HG03521 (cell line): ENCODE results near the gene SDR39U1.
A peak's percentile ranks its signal among the peaks of the same experiment; 100 is the strongest.
"Not testable (repeated sequence)": the region's sequence is repeated elsewhere in the genome, so short reads cannot be mapped to it uniquely, and the experiment has no call there.

Source experiments
- ATAC-seq: cut with Tn5 transposase; IDR thresholded peaks from one replicate; pipeline ENCODE4 v1.9.1; 2021; ENCODE audit warnings: mild to moderate bottlenecking, moderate library complexity; ENCODE audit not compliant: unreplicated experiment

The SDR39U1 gene, protein sequence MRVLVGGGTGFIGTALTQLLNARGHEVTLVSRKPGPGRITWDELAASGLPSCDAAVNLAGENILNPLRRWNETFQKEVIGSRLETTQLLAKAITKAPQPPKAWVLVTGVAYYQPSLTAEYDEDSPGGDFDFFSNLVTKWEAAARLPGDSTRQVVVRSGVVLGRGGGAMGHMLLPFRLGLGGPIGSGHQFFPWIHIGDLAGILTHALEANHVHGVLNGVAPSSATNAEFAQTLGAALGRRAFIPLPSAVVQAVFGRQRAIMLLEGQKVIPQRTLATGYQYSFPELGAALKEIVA

DNA sequence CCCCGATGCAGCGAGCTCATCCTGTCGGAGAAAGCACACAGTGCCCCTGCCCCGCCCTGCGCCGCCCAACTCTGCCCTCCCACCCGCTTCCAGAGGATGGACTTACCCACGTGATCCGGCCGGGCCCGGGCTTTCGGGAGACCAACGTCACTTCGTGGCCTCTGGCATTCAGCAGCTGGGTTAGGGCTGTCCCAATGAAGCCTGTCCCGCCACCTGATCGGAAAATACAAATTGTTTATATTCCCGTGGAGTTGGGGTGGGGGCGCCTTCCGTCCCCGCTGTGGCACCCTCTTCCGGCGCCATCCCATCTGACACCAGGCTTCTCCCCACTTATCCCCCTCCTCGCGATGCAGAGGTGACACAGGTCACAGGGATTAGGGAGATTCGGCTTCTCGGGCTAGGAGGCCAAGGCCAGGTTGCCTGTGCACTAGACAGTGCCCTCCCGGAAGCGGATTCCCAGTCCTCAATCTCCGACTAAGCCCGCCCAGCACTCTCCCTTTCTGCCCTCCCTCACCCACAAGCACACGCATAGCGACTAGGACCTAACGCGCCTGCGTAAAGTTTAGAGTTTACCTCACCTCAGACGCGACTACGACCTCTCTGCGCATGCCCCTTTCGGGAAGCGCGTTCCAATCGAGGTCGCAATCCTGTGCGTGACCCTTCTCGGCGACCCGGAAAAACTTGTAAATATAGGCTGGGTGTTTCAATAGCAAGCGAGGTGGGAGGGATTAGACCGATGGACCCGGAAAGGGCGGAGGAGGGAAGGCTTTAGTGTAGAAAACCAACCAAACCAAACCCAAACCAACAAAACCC lies at the start of gene SDR39U1:
Gene SDR39U1 (minus strand): TSS at position 537 of the 813 bp plus-strand sequence. CDS start 7 bp downstream, at position 530.
- ATAC-seq, result peak; percentile 89

DNA sequence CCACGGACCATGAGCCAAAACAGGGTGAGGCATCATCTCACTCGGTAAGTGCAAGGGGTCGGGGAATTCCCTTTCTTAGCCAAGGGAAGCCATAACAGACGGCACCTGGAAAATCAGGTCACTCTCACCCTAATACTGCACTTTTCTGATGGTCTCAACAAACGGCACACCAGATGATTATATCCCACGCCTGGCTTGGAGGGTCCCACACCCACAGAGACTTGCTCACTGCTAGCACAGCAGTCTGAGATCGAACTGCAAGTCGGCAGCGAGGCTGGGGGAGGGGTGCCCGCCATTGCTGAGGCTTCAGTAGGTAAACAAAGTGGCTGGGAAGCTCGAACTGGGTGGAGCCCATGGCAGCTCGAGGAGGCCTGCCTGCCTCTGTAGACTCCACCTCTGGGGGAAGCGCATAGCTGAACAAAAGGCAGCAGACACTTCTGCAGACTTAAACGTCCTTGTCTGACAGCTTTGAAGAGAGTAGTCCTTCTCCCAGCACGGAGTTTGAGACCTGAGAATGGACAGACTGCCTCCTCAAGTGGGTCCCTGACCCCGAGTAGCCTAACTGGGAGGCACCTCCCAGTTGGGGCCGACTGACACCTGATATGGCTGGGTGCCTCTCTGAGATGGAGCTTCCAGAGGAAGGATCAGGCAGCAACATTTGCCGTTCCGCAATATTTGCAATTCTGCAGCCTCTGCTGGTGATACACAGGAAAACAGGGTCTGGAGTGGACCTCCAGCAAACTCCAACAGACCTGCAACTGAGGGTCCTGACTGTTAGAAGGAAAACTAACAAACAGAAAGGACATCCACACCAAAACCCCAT lies 49.2 kb upstream of the SDR39U1 start:
- ATAC-seq, result not testable (repeated sequence)

DNA sequence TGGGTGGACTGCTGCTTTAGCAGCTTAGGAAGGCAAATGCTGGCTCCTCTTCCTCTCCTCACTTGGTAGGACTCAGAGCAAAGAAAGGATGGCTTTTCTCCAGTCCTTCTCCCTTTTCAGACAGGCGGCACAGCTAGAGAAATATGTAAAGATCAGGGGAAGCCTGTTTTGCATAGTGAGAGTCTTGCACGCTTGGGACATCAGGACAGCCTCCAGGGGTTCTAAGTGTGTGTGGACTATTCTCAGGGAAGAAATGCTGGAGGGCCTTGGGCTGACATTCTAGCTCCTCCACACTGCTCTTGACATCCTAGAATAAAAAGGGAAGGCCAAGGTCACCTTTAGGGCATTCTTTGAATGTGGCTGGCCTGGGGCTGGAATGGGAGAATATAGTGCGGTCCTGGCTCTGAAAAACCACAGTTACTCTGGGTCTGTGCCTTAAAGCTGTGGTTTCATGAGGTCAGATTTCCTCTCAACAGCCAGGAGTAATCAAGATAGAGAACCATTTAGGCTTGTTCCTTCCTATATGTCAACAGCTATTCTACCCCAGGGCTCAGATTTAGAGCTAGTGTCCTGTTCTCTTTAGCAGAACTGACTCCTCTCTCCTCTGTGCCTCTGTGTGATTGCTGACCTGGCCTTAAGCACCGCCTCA lies 41.2 kb upstream of the SDR39U1 start:
- no peak for ATAC-seq

DNA sequence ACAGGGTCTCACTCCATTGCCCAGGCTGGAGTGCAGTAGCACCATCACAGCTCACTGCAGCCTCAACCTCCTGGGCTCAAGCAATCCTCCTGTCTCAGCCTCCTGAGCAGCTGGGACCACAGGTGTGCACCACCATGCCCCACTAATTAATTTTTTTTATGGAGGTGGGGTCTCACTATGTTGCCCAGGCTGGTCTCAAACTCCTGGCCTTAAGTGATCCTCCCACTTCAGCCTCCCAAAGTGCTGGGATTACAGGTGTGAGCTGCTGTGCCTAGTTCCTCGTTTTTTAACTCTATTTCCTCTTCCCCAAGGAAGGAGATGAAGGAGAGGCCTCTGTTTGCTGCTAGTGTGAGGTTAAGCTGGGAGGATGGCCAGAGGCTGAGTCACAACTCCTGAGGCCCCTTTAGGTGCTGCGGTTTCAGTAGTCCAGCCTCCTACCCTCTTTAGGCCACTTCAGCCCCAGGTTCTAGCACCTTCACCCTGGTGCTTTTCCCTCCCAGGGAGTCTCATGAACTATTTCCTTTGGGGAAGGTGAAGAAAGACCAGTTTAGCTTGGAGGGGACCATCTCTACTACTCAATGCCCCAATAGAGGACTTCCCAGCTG lies 40.2 kb upstream of the SDR39U1 start:
- ATAC-seq, result not testable (repeated sequence)

DNA sequence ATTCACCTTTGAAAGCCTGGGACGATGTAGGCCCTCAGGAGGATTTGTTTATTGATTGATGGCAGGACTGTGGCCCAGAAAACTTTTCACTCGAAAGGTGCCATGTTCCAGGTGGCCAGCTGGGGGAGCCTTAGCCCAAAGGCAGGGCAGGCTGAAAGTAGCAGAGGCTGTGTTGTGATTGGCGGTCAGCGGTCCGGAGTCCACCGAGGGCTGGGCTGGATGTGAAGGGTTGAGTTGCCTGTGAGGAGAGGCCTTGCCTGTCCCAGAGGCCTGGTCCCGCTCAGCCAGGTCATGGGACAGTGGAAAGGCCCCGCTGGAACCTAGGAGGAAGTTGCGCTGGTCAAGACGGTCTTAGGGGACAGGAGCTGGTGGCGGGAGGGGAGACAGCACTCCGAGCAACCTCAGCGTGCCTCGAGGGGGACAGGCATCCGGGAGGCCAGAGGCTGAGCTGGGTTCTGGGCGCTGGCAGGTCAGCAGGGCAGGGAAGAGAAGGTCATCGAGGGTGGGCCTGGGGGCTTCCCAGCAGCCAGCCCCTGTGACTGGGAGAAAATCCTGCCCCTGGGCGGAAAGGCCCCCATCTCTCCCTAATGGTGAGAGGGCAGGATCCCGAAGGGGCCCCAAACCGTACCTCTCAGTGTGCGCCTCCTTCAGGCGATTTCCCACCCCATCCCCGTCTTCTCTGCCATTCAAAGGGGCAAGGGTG lies 39.2 kb upstream of the SDR39U1 start:
- peak; percentile 62 for ATAC-seq

DNA sequence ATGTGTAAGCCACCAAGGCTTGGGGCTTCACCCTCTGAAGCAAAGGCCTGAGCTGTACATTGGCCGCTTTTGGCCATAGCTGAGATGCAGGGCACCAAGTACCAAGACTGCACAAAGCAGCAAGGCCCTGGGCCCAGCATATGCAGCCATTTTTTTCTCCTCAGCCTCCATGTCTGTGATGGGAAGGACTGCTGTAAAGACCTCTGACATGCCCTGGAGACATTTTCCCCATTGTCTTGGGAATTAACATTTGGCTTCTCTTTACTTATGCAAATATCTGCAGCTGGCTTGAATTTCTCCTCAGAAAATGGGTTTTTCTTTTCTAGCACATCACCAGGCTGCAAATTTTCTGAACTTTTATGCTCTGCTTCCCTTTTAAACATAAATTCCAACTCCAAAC lies 37.4 kb upstream of the SDR39U1 start:
- not testable (repeated sequence) for ATAC-seq

DNA sequence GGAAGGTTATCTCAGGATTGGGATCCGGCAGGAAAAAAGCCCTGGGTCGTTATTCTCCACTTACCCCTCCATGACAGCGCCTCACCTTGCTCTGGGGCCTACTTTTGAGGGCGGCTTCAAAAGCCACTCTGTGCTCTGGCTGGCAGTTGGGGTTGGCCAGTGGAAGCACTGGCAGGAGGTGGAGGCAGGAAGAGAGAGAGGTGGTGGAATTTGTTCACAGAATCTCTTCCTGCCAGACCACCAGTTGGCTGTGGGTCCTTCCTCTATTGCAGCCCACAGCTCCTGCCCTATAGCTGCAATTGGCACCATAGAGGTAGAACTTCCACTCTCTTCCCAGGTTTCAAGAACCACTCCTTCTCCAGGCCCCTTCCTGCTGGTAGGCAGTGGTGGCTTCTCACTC lies 32.7 kb upstream of the SDR39U1 start:
- no peak for ATAC-seq

DNA sequence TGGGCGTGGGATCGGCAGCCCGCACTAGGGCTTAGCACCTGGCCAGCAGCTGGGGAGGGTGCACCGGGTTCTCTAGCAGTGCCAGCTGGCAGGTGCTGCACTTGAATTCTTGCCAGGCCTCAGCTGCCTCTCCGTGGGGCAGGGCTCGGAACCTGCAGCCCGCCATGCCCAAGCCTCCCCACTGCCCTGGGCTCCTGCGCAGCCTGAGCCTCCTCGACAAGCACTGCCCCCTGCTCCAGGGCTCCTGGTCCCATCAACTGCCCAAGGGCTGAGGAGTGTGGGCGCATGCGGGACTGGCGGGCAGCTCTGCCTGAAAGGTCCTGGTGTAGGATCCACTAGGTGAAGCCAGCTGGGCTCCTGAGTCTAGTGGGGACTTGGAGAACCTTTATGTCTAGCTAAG lies 30.6 kb upstream of the SDR39U1 start:
- no peak for ATAC-seq

DNA sequence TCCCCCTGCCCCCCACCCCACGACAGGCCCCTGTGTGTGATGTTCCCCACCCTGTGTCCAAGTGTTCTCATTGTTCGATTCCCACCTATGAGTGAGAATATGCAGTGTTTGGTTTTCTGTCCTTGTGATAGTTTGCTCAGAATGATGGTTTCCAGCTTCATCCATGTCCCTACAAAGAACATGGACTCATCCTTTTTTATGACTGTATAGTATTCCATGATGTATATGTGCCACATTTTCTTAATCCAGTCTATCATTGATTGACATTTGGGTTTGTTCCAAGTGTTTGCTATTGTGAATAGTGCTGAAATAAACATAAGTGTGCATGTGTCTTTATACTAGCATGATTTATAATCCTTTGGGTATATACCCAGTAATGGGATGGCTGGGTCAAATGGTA lies 27.9 kb upstream of the SDR39U1 start:
- ATAC-seq, result not testable (repeated sequence)

DNA sequence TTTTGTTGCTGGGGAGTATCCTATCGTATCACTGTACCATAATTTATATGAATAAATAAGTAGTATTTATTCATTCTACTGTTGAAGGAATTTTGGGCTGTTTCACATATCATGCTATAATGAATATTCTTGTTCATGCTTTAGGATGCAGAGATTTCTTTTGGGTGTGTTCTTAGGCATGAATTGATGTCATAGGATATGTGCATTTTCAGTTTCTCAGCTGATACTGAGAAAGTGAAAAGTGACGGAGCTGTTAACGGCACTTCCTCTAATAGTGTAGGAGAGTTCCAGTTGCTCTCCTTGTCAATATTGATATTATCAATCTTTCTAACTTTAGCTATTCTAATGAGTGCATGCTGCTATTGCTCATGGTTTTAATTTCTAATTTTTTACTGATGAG lies 23.2 kb upstream of the SDR39U1 start:
- no peak for ATAC-seq

DNA sequence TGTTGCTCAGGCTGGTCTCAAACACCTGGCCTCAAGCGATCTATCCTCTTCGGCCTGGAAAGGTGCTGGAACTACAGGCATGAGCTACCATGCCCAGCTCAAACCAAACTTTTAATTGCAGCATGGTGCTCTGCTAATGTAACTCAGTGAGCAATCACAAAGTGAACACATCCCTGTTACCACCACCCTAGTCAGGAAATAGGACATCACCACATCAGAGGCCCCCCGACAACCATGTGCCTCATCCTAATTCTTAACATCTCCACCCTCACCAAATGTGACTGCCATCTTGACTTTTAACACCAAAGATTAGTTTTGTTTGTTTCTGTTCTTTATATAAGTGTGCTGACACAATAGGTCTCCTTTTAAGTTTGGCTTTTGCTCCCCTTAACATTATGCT lies 22.8 kb upstream of the SDR39U1 start:
- no peak for ATAC-seq

DNA sequence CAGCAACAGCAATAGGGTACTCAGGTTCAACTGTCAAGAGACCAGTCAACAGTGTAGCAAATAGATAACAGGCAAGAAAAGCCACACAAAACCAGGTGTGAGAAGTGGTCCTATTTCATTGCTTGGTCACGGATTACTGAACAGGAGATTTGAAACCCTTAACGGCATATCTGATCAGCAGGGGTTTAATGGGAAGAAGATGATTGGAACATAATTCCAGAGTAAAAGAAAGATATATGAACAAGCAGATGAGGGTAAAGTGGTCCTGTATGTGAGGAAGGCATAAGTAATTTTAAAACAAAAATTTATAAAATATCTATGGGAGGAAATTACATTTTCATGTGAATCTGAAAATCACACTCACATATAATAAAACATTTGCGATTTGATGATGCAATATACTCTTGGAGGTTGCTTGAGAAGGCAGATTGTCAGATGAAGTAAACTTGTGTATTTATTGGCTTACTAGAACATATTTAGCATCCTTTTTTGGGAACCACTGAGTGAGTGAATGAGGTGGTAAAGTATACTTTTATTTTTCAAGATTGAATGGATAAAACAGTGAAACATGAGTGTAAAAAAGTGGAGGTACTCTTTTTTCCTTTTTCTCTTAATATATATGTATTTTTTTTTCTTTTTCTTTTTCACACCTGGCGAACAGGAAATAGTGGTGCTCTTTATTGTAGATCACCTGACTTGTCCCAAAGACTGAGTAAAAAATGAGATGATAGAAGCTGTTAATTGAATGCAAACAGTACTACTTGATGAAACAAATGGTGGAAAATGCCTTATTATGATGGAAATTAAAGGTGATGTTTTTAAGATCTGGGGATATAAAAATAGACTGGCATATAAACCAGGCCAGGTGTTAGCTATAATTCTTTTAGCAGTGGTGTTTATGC lies 21.6 kb upstream of the SDR39U1 start:
- ATAC-seq, result no peak

DNA sequence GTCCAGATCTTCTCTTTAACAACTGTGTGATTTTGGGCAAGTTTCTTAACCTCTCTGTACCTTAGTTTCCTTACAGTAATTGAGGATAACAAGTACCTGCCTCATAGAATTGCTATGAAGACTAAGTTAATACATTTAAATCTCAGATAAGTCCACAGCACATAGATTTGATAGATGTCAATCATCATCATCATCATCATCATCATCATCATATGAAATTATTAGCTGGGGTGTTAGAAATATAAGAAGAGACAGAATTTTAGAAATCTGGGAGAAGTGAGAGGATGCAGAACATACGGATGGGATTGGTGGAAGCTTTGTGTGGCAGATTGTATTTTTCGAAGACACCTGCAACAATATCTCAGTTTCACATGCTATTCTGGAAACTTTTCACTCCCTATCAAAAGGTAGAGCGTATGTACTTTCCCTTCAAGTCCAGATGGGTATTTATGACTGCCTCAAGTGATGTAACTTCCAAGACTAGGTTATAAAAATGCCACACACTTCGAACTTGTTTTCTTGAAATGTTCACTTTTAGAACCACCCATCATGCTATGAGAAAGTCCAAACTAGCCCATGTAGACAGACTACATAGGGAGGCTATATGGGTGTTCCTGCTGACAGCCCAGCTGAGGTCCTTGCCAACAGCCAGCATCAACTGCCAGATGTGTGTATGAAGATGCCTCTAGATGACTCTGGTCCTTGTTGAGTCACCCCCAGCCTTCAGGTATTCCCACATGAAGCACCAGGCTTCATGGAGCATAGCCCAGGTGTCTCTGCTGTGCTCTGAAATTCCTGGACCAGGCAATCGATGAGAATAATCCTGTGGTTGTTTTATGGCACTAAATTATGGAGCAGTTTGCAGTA lies 20.7 kb upstream of the SDR39U1 start:
- ATAC-seq, result no peak

DNA sequence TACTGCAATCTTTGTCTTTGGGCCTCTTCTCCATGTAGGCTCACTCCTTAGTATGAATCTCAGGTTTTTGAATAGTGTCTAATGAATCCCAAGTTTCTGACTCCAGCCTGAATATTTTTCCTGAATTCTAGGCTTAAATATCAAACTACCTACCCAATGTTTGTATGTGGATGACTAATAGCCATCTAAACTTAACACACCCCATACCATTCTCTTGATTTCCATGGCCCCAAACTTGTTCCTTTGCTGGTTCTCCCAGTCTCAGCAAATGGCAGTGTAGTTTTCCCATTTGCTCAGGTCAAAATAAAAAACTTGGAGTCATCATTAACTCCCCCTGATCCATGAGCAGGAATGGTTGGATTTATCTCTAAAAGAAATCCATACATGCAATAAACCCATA lies 18.8 kb upstream of the SDR39U1 start:
- no peak for ATAC-seq

DNA sequence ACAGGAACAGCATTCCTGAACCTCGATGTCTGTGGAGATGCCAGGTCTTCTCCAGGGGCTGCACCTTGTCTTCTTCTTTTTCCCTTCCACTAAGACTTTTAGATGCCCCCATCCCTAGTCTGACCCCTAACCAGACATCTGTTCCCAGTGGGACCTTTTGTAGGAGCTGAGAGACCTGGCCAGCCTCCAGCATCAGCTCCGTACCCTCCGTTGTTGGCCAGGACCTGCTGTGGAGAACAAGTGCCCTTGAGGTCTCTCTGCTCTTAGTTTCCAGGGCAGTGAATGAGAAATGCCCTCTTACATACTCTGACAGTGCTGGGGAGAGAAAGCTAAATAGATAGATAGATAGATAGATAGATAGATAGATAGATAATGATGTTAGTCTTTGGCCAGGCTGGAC lies 16.8 kb upstream of the SDR39U1 start:
- no peak for ATAC-seq

DNA sequence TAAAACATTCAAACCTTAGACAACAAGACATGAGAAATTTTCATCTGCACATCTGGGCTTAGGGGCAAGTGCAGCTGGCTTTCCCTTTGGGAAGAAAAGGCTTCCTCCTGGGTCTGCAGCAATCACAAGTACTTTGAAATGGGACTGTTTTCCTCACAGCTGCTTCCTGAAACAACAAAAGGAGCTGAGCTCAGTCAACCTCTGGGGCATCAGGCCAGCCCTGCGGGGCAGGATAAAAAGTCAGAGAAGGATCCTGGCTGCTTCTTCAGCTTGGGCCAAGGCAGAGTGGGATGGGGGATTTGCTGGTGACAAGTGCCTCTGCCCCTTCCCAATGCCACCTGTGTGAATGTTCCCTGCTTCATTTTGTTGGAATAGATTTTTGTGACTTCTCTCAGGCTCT lies 16.2 kb upstream of the SDR39U1 start:
- no peak for ATAC-seq

DNA sequence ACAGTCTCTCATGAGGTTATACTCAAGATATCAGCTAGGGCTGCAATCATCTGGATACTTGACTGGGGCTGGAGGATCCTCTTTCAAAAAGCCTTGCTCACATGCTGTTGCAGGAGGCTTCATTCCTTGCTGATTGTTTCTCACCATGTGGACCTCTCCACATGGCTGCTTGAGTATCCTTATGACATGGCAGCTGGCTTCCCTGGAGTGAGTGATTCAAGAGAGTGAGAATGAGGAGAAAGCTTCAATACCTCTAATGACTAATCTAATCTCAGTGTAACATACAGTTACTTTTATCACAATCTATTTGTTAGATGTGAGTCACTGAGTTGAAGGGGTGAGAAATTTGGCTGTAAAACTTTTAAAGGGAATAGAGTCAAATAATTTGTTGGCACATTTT lies 14.4 kb upstream of the SDR39U1 start:
- no peak for ATAC-seq

DNA sequence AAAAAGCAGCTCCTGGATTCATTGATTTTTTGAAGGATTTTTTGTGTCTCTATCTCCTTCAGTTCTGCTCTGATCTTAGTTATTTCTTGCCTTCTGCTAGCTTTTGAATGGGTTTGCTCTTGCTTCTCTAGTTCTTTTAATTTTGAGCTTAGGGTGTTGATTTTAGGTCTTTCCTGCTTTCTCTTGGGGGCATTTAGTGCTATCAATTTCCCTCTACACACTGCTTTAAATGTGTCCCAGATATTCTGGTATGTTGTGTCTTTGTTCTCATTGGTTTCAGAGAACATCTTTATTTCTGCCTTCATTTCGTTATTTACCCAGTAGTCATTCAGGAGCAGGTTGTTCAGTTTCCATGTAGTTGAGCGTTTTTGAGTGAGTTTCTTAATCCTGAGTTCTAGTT lies 8.3 kb upstream of the SDR39U1 start:
- not testable (repeated sequence) for ATAC-seq
